HL-60 (cell line): ENCODE measurements around the gene CENPM.
"Not testable (repeated sequence)": the region's sequence is repeated elsewhere in the genome, so short reads cannot be mapped to it uniquely, and the experiment has no call there.

ENCODE experiments used
- DNase-seq, 2 experiments: peaks; one replicate each; pipeline ENCODE4 v3.0.0-alpha.2; 2010 to 2020; ENCODE audit warnings: low read depth in 1 of 2, low spot score in 1 of 2
- H3K27ac ChIP-seq: fragments of 250-450 bp; sonication (Bioruptor Pico); replicated peaks from 2 replicates; pipeline ENCODE4 v1.5.1; 2020; ENCODE audit warnings: mild to moderate bottlenecking, moderate library complexity
- H3K27me3 ChIP-seq: fragments of 250-450 bp; sonication (Bioruptor Pico); 2 replicates; pipeline ENCODE4 v1.5.1; 2021; ENCODE audit warnings: mild to moderate bottlenecking, moderate library complexity; ENCODE audit not compliant: insufficient read depth, poor library complexity, severe bottlenecking
- H3K4me3 ChIP-seq: replicated peaks from 2 replicates; pipeline ENCODE4 v1.5.1; 2011; ENCODE audit warnings: mild to moderate bottlenecking, control low read depth, low read length; ENCODE audit not compliant: insufficient read depth
- CTCF ChIP-seq: IDR thresholded peaks from one replicate; pipeline ENCODE4 v1.5.1; 2011; ENCODE audit warnings: low read length, control low read depth, inconsistent platforms; ENCODE audit not compliant: insufficient read depth
- GABPA ChIP-seq: IDR thresholded peaks from 2 replicates; pipeline ENCODE4 v1.6.1; 2012; ENCODE audit warnings: low read depth
- POLR2AphosphoS5 ChIP-seq: IDR thresholded peaks from 2 replicates; pipeline ENCODE4 v1.6.1; 2012; ENCODE audit warnings: low read depth
- SPI1 ChIP-seq: IDR thresholded peaks from 2 replicates; pipeline ENCODE4 v1.6.1; 2012; ENCODE audit warnings: low read depth, mild to moderate bottlenecking, borderline replicate concordance
- TF ChIP-seq, protein P1 (sequence below): IDR thresholded peaks from 2 replicates; pipeline ENCODE4 v1.6.1; 2012; ENCODE audit warnings: low read depth; ENCODE audit not compliant: insufficient replicate concordance

The CENPM gene

DNA sequence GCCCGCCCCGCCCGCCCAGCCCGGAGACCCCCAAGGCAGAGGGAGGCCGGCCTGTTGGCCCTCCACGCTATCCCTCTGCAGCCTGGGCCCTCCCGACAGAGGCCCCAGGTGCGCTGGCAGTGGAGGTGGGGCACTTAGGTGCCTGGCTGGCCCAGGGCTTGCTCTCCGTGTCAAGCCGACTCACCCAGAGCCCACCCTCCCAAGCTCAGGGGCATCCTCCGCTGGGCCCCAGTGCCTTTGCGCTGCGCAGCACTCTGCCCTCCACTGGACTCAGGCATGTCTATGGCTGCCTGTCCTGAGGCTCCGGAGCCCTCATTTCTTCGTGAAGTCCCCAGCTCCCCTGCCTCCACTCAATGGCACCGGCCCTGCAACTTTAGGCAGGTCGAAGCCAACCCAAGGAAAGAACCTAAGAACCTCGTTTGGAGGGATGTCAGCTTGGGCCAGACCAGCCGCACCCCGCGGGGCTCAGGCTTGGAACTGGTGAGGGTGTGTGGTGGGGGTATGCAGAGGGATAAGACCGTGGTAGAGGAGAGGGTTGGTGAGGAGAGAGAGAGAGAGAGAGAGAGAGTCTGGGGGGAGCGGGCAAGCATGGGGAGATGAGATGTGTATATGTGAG, 11.1 kb upstream of the CENPM start:
- no peak overlapping the region for H3K27ac ChIP-seq
- TF ChIP-seq, protein P1, sequence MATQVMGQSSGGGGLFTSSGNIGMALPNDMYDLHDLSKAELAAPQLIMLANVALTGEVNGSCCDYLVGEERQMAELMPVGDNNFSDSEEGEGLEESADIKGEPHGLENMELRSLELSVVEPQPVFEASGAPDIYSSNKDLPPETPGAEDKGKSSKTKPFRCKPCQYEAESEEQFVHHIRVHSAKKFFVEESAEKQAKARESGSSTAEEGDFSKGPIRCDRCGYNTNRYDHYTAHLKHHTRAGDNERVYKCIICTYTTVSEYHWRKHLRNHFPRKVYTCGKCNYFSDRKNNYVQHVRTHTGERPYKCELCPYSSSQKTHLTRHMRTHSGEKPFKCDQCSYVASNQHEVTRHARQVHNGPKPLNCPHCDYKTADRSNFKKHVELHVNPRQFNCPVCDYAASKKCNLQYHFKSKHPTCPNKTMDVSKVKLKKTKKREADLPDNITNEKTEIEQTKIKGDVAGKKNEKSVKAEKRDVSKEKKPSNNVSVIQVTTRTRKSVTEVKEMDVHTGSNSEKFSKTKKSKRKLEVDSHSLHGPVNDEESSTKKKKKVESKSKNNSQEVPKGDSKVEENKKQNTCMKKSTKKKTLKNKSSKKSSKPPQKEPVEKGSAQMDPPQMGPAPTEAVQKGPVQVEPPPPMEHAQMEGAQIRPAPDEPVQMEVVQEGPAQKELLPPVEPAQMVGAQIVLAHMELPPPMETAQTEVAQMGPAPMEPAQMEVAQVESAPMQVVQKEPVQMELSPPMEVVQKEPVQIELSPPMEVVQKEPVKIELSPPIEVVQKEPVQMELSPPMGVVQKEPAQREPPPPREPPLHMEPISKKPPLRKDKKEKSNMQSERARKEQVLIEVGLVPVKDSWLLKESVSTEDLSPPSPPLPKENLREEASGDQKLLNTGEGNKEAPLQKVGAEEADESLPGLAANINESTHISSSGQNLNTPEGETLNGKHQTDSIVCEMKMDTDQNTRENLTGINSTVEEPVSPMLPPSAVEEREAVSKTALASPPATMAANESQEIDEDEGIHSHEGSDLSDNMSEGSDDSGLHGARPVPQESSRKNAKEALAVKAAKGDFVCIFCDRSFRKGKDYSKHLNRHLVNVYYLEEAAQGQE = no peak
- DNase-seq = no peak
- H3K4me3 ChIP-seq = no peak overlapping the region
- H3K27me3 ChIP-seq = no peaks in the 10 kb centered on the region

GRCh38 chr22:41952713-41953112, 5.8 kb upstream of the CENPM start:
- TF ChIP-seq GABPA (no peak), CTCF (no peak), POLR2AphosphoS5 (no peak), SPI1 (no peak)
- TF ChIP-seq, protein P1 = no peak
- no peak overlapping the region for H3K27ac ChIP-seq
- no peaks in the 10 kb centered on the region for H3K27me3 ChIP-seq
- H3K4me3 ChIP-seq = no peak overlapping the region
- DNase-seq = no peak

GRCh38 chr22:41951898-41952474, 5.0 kb upstream of the CENPM start, which contains the start of gene SMIM45:
SMIM45 (plus strand) TSS chr22:41952150.
- TF ChIP-seq SPI1 (no peak), GABPA (no peak), POLR2AphosphoS5 (no peak)
- Histone ChIP-seq H3K4me3 (no peak within 1 kb of the TSS), H3K27ac (no peak within 1 kb of the TSS), H3K27me3 (no peaks in the 10 kb centered on the region)
- no peak for DNase-seq

GRCh38 chr22:41949297-41949965, 2.5 kb upstream of the CENPM start:
- Histone ChIP-seq H3K4me3 (no peak overlapping the region), H3K27ac (no peak overlapping the region), H3K27me3 (no peaks in the 10 kb centered on the region)
- TF ChIP-seq, protein P1 = no peak
- TF ChIP-seq GABPA (no peak), CTCF (no peak), POLR2AphosphoS5 (no peak)
- DNase-seq = no peak

GRCh38 chr22:41948928-41949296, 2.0 kb upstream of the CENPM start:
- DNase-seq, H3K4me3 ChIP-seq, H3K27me3 ChIP-seq, H3K27ac ChIP-seq: not testable (repeated sequence)
